IMR-90 (cell line): ENCODE results near the gene DENND1A.

Experiments
- CEBPB ChIP-seq: IDR thresholded peaks from 2 replicates; pipeline ENCODE4 v1.6.1; 2012; ENCODE audit warnings: low read depth, low read length, improper control_type of control experiment
- MAFK ChIP-seq: IDR thresholded peaks from 2 replicates; pipeline ENCODE4 v1.6.1; 2012; ENCODE audit warnings: low read depth, low read length, improper control_type of control experiment
- POLR2A ChIP-seq: IDR thresholded peaks from 2 replicates; pipeline ENCODE4 v1.6.1; 2012; ENCODE audit warnings: mild to moderate bottlenecking, low read depth, low read length
- RCOR1 ChIP-seq: IDR thresholded peaks from 2 replicates; pipeline ENCODE4 v1.6.1; 2012; ENCODE audit warnings: mild to moderate bottlenecking, low read length, improper control_type of control experiment; ENCODE audit not compliant: insufficient replicate concordance
- RFX5 ChIP-seq: IDR thresholded peaks from 2 replicates; pipeline ENCODE4 v1.8.0; 2012; ENCODE audit warnings: low read depth, mild to moderate bottlenecking, low read length, moderate library complexity
- TF ChIP-seq, protein P1 (sequence below): conservative IDR thresholded peaks from 2 replicates; pipeline ENCODE4 v1.5.1; 2012; ENCODE audit warnings: mild to moderate bottlenecking, low read depth, low read length, improper control_type of control experiment
- TF ChIP-seq, protein P2 (sequence below): fragments of 150-350 bp; IDR thresholded peaks from 2 replicates; pipeline ENCODE4 v1.6.1; 2017; ENCODE audit warnings: mild to moderate bottlenecking, antibody characterized with exemption, low read length, low read depth

DNA sequence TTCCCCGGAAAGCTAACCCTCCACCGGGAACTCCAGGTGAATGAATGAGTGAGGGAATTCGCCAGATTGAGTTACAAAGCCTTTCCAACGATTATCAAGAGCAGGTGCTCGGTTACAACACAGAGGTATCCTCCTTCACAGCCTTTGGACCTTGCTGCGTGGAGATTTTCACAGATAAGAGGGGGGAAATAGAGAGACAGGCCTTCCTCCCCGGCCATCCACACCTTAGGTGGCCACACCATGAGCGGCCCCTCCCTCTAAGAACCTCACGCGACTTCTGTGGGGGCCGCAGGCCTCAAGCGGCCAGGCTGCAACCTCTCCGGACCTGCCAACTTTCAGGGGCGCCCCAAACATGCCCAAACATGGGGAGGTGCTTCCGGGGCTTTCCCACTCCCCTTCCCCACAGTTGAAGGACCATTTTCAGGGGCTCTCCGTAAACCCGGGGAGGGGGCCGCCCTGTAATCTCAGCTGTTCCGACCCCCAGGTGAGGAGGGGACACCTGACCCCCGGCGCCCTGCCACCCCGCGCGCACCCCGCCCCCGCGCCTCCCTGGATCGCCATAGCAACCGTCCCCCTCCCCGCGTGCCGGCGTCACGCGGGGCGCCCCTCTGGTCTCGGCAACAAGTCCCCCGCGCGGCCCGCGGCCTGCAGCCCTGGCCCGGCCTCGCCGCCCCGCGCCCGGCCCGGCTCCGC, 603 bp downstream of the DENND1A start:
- TF ChIP-seq, protein P1, sequence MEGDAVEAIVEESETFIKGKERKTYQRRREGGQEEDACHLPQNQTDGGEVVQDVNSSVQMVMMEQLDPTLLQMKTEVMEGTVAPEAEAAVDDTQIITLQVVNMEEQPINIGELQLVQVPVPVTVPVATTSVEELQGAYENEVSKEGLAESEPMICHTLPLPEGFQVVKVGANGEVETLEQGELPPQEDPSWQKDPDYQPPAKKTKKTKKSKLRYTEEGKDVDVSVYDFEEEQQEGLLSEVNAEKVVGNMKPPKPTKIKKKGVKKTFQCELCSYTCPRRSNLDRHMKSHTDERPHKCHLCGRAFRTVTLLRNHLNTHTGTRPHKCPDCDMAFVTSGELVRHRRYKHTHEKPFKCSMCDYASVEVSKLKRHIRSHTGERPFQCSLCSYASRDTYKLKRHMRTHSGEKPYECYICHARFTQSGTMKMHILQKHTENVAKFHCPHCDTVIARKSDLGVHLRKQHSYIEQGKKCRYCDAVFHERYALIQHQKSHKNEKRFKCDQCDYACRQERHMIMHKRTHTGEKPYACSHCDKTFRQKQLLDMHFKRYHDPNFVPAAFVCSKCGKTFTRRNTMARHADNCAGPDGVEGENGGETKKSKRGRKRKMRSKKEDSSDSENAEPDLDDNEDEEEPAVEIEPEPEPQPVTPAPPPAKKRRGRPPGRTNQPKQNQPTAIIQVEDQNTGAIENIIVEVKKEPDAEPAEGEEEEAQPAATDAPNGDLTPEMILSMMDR = no peak
- TF ChIP-seq CEBPB (no peak), POLR2A (no peak), RFX5 (no peak), RCOR1 (no peak), MAFK (no peak)
- TF ChIP-seq, protein P2, sequence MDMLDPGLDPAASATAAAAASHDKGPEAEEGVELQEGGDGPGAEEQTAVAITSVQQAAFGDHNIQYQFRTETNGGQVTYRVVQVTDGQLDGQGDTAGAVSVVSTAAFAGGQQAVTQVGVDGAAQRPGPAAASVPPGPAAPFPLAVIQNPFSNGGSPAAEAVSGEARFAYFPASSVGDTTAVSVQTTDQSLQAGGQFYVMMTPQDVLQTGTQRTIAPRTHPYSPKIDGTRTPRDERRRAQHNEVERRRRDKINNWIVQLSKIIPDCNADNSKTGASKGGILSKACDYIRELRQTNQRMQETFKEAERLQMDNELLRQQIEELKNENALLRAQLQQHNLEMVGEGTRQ = no peak
